Fibroblast of upper back skin (primary cell): ENCODE results near the gene MROH7.
"Not testable (repeated sequence)": the region's sequence is repeated elsewhere in the genome, so short reads cannot be mapped to it uniquely, and the experiment has no call there.

Experiments used
- DNase-seq: peaks from one replicate; pipeline ENCODE4 v3.0.0-alpha.2; 2013

Gene MROH7

DNA sequence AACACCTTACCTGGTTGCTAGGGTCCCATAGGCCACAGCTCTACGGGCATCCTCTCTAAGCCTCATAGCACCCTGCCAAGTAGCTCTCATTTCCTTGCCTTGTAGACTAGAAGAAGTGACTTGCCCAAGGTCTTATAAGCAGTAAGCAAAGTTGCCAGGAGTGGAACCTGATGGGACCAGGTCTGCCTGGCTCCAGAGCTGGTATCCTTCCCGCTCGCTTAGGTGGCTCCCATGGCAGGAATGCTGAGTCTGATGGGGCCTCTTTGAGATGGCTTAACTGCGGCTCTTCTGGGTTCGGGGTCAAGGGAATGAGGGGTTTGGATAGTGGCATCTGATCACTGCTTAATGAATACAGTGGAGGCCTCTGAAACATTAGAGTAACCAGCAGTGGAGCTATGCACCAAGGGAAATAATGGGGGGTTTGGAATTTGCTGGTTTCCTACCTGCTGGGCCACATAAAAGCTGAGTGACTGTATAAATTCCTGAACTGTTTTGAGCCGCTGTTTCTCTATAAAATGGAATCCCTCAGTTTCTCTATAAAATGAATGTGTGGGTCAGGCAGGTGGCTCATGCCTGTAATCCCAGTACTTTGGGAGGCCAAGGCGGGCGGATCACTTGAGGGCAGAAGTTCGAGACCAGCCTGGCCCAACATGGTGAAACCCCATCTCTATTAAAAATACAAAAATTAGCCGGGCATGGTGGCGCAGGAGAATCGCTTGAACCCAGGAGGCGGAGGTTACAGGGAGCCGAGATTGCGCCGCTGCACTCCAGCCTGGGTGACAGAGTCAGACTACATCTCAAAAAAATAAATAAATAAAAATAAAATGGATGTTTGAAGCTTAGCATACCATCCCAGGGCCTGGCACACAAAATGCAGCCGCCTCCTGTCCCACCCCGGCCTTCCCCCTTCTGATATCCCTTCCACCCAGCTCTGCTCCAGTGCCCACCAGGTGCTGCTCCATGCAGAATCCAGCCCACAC, 30.7 kb upstream of the MROH7 start:
- DNase-seq: no peak

DNA sequence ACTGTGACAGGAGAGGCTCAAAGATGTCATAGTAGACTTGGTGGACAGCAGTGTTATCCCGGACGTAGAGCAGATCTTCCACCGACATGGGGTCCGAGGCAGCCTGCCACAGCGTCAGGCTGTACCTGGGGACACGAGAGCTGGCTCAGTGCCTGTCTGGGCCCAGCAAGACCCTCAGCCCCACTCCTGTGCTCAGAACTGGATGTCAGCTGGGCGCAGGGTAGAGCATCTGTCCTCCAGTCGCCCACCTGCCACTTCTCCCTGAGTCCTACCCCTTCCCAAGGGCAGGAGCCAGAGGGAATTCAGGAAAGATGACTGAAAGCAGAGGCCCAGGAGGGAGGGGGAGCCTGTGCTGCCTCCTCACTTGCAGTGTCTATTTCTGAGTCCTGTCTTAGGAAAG, 30.0 kb upstream of the MROH7 start:
- no peak for DNase-seq

DNA sequence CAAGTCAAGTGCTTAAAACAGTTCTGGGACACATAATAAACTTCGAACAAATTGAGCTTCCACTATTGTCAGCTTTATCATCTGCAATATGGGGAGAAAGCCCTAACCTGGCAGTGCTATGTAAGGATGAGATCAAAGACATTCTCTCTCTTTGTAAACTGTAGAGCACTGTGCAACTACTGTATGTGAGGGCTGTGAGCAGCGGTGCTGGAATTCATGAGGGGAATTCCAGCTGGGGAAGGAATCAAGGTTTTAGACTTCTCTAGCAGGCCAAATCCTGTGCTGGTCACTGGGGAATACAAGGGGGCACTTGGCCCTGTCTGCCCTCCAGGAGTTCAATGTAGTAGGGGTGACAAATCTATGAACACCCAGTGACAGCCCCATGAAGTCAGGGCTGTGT, 27.6 kb upstream of the MROH7 start:
- DNase-seq: no peak

DNA sequence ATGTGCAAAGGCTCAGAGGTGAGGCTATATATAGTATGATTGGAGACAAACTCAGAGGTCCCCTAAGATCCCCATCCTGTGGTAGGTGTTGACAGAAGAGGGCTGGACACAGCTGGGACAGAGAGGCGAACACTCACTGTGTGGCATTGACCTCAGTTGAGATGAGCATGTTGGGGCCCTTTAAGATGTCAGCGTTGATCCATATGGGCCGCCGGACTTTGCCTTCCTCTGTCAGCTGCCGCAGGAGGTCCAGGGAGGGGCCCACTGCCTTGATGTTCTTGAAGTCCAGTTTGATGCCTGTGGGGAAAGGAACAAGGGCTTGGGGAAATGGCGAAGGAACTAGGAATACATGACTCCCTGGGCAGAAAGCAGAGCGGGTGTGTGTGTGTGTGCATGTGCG, 27.0 kb upstream of the MROH7 start:
- no peak for DNase-seq

DNA sequence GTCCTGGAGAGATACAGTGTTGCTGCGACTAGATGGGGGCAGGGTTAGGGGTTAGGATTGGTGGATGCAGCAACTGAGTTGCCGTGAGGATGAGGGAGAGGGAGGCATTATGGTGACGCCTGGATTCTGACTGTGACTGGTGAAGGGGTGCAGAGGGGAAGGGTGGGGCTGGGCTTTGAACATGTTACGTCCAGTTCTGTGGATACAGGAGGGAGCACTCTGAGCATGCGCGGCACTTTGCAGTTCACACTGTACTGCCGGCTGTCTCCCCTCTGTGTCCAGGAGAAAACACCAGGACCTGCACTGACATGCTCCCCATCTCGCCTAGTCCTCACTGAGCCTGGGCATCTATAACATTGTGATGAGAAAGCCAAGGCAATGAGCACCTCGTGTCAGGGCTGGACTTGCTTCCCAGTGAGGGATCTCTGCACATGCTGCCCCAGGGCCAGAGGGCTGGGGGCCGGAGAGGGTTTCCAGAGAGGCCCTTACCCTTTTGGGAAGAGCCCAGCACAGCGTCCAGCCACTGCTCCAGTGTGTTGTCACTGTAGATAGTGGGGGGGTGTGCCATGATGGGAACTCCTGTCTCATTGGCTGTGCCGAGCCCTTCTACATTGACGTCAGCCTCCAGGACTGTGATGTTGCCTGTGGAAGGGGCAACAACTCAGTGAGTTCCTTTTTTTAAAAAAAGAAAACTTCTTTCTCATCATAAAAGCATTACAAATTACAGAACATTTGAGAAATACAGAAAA, 25.9 kb upstream of the MROH7 start:
- DNase-seq: no peak

DNA sequence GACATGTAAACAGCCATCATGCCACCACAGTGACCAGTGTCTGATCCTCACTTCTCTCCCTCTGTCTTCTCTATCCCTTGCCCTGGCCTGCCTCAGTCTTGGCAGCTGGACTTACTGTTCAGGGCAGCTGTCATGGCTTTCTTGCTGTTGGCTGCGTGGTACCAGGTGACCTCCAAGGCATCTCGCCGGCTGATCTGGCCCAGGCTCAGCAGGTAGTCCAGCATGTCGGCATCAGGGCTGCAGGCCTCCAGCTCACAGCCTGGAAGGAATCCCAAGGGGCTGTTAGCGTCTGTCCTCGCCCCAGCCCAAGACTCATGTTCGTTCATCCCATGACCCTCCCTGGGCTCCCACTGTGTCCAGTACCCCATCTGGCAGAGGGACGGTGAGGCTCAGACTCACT, 21.8 kb upstream of the MROH7 start:
- DNase-seq: no peak

DNA sequence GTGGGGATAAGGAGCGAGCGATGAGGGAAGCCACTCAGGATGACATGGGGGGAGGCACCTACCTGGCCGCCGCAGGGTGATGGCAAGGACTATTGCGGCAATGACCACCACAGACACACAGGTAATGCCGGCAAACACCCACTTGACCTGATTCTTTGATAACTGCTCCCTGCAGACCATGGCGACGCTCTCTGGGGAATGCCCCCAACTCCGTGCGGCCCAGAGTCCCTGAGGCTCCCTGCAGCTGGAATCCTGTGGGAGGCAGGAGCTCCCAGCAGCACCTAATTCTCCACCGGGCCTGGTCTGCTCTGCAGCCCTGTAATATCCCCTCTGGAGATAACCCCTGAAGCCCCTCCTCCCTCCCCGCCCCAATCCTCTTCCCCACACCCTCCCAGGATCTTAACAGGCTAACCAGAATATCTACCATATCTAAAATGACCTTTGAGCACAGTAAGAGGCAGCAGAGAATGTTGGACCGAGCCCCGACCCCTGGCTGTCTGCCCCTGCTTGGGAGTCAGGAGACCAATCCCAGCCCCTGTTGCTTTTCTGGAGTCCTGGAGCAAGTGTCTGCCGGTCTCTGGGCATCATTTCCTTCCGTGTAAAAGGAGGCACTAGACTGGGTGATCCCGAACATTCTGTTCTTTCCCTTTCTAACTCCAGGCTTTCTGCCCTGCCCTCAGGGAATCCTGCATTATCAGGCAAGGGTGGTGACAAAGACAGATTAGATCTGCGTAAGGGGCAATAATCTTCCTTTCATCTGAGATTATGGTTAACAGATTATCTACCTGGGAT, 18.2 kb upstream of the MROH7 start, which contains the start of gene FAM151A:
TSS of gene FAM151A (minus strand) at position 310 of the 792 bp plus-strand sequence. CDS start at position 180, 130 bp downstream.
- DNase-seq: no peak

DNA sequence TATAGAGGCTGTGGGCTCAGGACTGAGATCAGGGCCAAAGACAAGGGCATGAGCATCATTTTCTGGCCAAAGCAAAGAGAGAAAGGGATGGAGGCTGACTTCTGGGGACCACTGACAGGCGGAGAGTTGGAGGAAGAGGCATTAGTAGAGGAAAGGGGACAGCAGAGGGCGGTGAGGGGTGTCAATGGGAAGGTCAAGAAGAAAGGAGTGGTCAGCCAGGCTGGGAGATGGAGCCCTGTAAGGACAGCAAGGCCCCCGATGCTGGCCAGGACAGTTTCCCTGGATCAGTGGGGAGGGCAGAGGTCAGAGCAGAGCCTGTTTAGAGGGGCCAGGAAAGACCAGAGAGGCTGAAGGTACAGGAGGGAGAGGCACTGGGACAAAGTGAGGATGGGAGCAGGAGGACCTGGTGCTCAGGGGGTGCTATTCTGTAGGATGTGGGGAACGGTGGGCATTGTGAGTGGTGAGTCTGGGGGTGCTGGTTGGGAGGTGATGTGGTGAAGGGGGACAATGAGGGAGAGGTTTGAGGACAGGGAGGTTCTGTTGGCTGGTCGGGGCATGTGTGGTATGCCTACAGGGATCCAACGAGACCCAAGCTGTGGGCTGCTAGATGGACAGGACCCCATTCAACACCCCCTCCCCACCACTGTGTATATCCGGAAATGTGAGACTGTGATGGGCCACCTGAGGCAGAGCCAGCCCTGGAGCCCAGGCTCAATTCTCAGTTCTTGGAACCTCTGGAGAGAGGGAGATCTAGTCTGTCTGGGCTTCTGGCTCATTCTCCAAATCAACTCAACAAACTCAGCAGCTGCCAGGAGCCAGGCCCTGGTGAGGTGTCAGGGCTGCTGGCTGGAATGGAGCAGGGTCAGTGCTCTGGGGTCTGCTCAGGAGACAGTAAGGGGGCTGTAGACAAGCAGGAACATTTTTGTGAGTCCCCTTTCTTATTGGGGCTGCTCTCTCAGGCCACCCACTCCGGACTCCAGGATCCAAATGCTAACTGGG, 16.8 kb upstream of the MROH7 start:
- no peak for DNase-seq

DNA sequence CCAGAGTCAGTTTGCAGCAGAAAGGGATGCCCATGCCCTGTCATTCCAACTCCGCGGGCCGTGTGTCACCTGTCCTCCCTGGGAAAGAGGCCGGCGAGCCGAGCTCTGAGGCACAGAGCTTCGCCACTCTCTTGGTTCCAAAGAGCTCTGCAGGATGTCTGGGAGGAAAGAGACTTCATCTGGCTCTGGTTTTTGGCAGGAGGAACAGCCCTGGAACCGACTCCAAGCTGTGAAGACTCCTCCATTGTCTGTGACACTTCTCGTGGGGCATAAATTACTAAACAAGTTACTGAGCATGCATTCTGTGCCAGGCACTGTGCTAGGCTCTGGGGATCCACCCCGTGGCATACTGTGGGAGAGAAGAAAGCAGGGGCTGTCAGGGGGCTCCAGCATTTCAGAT, 14.4 kb upstream of the MROH7 start:
- DNase-seq: no peak

DNA sequence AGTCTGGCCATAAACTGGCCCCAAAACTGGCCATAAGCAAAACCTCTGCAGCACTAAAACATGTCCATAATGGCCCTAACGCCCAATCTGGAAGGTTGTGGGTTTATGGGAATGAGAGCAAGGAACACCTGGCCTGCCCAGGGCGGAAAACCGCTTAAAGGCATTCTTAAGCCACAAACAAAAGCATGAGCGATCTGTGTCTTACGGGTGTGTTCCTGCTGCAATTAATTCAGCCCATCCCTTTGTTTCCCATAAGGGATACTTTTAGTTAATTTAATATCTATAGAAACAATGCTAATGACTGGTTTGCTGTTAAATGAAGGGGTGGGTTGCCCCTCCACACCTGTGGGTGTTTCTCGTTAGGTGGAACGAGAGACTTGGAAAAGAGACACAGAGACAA, 5.8 kb upstream of the MROH7 start:
- not testable (repeated sequence) for DNase-seq

DNA sequence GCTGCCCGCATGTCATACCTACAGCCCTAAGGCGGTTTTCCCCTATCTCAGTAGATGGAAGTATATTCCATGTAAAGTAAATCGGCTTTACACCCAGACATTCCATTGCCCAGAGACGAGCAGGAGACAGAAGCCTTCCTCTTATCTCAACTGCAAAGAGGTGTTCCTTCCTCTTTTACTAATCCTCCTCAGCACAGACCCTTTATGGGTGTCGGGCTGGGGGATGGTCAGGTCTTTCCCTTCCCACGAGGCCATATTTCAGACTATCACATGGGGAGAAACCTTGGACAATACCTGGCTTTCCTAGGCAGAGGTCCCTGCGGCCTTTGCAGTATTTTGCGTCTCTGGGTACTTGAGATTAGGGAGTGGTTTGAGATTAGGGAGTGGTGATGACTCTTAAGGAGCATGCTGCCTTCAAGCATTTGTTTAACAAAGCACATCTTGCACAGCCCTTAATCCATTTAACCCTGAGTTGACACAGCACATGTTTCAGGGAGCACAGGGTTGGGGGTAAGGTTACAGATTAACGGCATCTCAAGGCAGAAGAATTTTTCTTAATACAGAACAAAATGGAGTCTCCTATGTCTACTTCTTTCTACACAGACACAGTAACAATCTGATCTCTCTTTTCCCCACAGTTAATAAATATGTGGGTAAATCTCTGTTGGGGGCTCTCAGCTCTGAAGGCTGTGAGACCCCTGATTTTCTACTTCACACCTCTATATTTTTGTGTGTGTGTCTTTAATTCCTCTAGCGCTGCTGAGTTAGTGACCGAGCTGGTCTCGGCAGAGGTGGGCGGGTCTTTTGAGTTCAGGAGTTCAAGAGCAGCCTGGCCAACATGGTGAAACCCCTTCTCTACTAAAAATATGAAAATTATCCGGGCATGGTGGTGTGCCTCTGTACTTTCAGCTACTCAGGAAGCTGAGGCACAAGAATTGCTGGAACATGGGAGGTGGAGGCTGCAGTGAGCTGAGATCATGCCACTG, 4.8 kb upstream of the MROH7 start:
- DNase-seq: not testable (repeated sequence)

DNA sequence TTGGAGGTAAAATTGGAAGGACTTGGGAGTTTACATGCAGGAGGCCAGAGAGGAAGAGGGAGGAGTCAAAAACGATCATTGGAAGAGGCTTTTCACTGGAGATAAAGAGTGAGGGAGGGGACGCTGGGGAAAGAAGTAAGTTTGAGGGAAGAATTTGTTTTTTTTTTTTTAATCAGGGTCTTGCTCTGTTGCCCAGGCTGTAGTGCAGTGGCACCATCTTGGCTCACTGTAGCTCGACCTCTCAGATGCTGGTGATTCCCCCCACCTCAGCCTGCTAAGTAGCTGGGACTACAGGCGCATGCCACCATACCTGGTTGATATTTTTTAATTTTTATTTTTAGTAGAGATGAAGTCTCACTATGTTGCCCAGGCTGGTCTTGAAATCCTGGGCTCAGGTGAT, 1.2 kb upstream of the MROH7 start:
- no peak for DNase-seq

DNA sequence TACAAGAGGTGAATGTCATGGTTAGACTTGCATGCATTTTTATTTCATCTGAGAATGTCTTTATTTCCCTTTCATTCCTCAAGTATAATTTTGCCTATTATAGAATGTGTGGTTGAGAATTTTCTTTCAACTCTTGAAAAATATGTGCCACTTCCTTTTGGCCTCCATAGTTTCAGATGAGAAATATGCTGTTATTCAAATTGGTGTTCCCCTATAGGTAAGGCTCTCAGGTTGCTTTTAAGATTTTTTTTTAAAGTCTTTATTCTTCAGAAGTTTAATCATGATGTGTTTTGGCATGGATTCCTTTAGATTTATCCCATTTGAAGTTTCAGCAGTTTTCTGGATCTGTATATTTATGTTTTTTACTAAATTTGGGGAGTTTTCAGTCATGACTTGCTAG, 2.1 kb downstream of the MROH7 start:
- DNase-seq: no peak

DNA sequence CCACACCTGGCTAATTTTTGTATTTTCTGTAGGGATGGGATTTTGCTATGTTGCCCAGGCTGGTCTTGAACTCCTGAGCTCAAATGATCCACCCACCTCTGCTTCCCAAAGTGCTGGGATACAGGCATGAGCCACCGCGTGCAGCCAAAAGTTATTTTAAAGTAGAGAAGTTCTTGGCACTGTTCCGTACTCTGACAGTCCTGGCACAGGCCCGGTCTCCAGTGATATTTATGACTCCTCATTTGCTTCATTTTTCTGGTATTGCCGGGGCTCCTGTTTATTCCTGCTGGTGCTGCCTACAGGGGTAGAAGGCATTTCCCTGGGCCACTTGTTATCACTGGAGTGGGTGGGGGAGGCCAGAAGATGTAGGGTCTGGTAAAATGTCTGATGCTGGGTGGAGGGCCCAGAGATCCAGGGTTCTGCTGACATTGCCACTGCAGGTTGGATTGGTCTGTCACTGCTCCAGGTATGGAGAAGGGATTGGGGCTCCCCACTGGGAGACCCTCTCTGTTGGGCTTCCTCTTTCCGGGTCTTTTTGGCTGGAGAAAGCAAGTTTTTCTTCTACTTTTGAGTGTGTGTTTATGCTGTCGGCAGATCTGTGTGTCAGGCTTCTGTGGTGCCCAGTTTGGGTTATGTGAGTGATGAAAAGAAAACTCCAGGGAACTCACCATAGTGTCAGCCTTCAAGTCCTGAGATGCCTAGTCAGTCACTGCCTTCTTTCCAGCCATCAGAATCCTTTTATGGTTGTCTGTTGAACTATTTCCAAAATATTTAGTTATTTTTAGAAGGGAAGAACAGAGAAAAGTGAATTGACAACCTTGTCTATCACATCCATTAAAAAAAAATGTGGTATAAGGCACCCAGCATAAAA, 4.5 kb downstream of the MROH7 start:
- DNase-seq: no peak

DNA sequence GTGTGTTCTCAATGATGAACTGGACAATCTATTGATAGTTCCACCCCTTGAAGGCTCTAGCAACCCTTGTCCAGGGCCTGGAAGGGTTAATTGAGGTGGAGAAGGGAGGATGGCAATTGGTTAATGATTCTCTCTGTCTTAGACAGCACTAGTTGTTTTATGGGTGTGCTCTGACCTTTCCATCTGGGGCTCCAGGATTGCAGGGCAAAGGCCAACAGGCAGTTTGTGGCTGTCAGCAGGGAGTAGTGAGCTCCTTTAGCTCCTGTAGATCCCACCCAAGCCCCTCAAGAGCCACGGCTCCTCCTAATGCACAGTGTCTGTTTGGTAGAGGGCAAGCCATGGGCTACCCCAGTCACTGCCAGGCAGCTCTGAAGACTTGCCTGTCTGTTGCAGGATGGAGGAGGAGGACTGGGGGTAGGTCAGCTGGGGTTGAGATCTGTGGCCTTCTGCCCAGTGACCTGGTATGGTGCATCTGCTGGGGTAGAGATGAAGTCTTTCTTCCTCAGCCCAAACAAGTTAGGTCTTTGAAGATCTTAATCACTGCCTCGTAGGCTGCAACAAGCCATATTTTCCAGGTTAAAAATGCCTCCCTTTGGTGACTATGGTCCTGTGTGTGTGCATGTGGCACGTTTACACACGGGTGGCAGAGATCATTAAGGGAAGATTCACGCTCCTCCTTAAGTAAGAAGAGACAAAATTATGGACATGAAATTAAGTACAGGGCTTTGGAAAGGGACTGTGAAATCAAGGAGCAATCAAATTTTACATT, 7.7 kb downstream of the MROH7 start:
- no peak for DNase-seq

DNA sequence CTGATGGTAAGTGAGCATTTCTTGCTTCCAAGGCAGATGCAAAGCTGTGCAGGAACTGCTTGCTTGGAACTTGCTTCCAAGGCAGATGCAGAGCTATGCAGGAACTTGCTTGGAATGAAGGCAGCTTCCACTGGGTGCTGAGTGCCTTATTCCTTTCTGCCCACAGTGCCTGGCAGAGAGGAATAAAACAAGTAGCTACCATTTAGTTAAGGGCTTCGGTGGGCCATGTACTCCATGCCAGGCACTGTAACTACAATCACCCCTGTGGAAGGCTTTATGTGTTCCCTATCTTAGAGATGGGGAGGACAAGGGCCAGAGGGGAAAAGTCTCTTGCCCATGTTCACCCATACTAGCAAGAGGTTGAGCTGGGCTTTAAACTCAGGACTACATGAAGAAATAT, 8.3 kb downstream of the MROH7 start:
- DNase-seq: no peak

DNA sequence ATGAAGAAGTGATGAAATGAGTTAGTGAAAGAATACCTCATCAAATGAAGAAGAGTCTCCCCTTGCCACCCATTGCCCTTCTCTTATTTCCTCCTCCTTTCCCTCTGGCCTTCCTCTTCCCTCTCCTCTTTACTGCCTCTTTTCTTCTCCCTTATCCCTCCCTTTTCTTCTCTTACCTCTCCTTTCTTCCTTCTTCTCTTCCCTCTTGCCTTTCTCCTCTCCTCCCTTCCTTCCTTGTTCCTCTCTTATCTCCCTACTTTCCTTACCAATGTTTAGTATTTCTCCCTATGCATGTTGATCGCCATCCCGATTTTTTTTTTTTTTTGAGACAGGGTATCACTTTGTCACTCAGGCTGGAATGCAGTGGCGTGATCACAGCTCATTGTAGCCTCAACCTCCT, 8.8 kb downstream of the MROH7 start:
- no peak for DNase-seq

DNA sequence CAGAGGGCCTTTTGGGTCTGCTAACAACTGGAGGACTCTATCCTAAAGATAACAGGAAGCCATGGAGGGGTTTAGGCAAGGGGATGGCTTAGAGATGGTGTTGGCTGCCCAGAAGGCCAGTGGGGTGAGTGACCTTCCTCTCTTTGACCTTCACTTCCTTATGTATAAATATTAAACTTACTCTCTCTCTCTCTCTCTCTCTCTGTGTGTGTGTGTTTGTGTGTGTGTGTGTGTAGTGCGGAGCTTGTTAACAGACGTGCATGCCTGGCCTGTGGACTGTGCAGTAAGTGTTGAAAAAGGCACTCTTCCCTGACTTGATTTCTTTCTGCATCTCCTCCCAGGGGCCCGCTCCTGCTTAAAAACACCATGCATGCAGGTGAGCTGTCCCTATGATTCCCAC, 10.0 kb downstream of the MROH7 start:
- DNase-seq: no peak

DNA sequence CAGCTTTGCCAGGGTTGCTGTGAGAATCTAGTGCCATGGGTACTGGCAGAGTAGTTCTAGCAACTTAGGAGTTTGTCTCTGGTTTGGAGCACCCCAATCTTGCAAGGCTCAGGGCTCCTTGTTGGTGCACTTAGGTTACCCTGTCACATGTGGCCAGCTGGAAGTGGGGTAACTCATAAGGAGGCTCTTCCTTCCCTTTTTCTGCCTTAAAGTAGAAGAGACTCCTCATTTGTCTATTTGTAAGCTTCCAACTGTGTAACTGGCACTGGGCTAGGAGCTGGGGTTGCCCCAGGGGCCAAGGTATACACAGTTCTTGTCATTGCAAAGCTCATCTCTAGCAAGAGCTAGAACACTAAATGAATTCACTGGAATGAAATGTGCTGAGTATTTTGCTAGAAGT, 10.6 kb downstream of the MROH7 start:
- no peak for DNase-seq
